Activated naive CD8-positive, alpha-beta T cell (primary cell): ENCODE data around the gene SEC11A.
"Not testable (repeated sequence)": the region's sequence is repeated elsewhere in the genome, so short reads cannot be mapped to it uniquely, and the experiment has no call there.

Source experiments
- H3K27ac Mint-ChIP-seq: one replicate; pipeline ENCODE4 v1.8.0; 2021; ENCODE audit warnings: mixed read lengths
- H3K27me3 Mint-ChIP-seq: one replicate; pipeline ENCODE4 v1.8.0; 2021; ENCODE audit warnings: mixed read lengths
- H3K36me3 Mint-ChIP-seq: one replicate; pipeline ENCODE4 v1.8.0; 2021; ENCODE audit warnings: mixed read lengths
- H3K4me1 Mint-ChIP-seq: one replicate; pipeline ENCODE4 v1.8.0; 2021; ENCODE audit warnings: low read depth, mixed read lengths
- H3K4me3 Mint-ChIP-seq: one replicate; pipeline ENCODE4 v1.8.0; 2021; ENCODE audit warnings: mild to moderate bottlenecking, mixed read lengths
- H3K9me3 Mint-ChIP-seq: one replicate; pipeline ENCODE4 v1.8.0; 2021; ENCODE audit warnings: low read depth, mixed read lengths

The SEC11A gene

DNA sequence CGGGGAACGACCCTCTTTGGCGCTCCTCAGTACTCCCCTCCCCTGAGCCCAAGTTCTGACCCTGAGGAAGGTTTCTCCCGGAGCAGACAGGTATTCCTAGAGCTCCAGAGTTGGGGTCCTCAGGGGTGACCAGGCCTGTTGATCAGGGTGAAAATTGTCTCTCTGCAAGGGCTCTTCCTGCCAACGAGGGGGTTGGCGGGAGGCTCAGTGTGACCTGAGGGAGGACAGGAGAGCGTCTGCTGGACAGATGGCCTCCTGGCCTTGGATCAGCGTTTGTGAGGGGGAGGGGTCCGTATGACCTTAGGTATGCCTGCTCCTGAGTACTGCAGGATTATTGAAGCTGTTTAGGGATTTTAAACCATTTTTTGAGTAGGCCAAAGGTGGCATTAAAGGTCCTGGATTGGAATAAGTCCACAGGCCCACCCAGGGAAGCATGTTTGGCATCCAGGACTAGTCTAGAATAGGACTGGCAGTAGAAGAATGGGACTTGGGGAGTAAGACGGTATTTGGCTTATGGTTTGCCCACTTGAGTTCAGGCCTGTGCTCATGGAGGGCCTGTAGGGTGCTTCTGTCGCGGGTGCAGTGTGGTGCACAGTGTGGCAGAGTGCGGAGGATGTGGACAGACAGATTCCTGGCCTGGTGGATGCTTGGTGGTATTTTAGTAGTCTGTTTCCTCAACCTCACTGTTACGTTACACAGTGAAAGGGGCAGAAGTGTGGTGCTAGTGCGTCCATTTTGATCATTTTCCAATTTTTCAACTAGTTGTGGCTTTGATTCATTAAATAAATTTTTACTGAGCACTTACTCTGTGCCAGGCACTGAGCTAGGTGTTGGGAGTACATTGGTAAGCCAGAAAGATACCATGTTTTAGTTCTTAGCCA lies 33.4 kb upstream of the SEC11A start:
- Mint-ChIP-seq H3K4me3 (peak overlapping the region; percentile 98), H3K27ac (peak overlapping the region; percentile 97), H3K36me3 (peaks cover 5% of the 10 kb centered on the region), H3K4me1 (peaks cover 69% of the 10 kb centered on the region), H3K9me3 (no peaks in the 10 kb centered on the region), H3K27me3 (no peaks in the 10 kb centered on the region)

DNA sequence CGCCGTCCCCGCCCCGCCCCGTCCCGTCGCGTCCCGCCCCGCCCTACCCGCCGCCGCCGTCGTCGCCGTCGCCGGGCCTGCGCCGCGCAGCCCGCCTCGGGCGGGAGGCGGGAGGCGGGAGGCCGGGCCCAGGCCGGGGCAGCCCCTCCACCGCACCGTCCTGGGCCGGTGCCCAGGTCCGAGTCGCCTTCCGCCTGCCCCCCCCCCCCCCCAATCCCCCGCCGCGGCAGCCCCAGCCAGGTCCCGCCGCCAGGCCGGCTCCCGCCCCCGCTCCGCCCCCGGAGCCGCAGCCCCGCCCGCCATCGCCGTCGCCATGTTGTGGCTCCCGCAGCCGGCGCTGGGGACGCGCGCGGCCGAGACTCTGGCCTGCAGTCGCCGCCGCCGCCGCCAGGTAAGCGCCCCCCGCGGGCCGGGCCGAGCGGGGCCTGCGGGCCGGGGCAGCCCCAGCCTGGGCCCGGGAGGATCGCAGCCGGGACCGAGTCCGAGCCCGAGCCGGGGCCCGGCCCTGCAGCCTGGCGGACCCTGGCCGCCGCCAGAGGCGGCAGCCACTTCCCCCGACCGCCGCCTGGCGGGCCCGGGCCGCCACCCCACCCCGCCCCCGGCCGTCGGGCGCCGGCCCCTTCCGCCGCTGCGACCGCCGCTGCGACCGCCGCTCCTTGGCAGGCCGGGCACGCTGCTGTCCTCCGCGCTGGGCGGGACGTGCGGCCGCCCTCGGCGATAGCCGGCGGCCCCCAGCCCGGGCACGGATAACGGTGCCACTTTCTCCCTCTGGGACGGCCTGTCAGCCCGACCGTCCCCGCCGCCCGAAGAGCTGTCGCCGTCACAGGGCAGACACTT lies 32.6 kb upstream of the SEC11A start, which contains the start of gene ZNF592:
Gene ZNF592 (plus strand): TSS at position 319 of the 837 bp plus-strand sequence. CDS start 34,084 bp downstream, outside the sequence.
- H3K36me3 Mint-ChIP-seq, result peaks cover 5% of the 10 kb centered on the region
- H3K4me3 Mint-ChIP-seq, result peak within 1 kb of the TSS; percentile 98
- peak within 1 kb of the TSS; percentile 98 for H3K27ac Mint-ChIP-seq
- peaks cover 66% of the 10 kb centered on the region for H3K4me1 Mint-ChIP-seq
- no peaks in the 10 kb centered on the region for H3K9me3 Mint-ChIP-seq
- no peaks in the 10 kb centered on the region for H3K27me3 Mint-ChIP-seq

DNA sequence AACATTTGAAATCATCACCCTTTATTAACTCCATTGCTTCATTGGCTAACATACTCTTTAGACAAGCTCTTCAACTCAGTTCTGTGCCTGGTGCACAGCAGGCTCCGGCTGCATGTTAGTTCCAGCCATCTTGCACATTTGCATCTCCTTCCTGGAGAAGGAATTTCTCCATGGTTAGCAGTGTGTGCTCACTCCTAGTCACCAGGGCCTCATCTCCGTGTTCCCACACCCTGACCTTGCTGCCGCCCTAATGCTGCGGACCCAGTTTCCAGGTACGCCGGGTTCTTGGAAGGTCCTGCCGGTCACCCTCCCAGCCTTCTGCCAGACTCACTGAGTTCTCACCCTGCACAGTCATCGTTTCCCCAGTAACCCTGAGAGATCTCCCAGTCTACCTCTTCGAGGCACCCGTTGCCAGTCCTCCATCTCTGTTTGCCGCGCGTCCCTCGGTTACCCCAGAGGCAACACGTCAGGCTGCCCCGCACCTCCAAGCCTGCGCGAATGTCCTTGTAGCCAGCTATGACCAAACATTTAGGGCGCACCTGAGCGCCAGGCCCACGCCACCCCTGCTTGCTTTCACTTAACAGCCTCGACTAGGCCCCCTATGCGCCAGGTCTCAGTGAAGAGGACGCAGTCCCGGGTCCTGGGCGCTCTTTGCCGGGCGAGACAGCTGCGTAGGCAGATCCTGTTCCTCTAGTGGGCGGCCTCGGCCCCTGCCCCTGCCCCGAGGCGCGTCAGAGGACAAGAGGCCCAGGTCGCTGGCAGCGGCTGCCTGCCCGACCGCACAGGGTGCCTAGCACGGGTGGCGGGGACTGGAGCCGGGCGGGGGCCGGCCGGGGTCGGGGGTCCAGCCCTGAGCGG lies 31.7 kb upstream of the SEC11A start:
- Mint-ChIP-seq H3K36me3 (peaks cover 5% of the 10 kb centered on the region), H3K4me1 (peaks cover 67% of the 10 kb centered on the region), H3K9me3 (no peaks in the 10 kb centered on the region), H3K27me3 (no peaks in the 10 kb centered on the region), H3K4me3 (peak overlapping the region; percentile 92), H3K27ac (peak overlapping the region; percentile 98)

DNA sequence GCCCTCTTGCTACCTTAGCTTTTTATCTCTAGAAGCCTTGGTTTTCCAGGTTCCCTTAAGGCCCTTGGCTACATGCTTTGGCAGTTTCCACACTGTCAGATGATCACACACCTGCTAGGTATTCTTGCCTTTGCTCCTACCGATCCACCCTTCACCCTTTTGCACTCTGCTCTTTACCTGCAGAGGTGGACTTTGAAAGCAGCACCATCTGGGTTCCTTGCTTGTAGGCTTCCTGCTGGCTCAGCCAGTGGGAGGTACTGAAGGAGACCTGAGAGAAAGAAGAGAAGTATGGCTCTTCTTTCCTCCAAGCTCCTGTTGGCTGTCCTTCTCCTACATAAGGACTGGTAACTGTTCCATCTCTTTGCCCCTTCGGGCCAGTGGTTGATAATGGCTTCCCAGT lies 25.2 kb upstream of the SEC11A start:
- no peaks in the 10 kb centered on the region for H3K27me3 Mint-ChIP-seq
- H3K4me3 Mint-ChIP-seq, result no peak overlapping the region
- peak overlapping the region; percentile 10 for H3K27ac Mint-ChIP-seq
- peaks cover 53% of the 10 kb centered on the region for H3K4me1 Mint-ChIP-seq
- H3K9me3 Mint-ChIP-seq, result no peaks in the 10 kb centered on the region
- no peaks in the 10 kb centered on the region for H3K36me3 Mint-ChIP-seq

DNA sequence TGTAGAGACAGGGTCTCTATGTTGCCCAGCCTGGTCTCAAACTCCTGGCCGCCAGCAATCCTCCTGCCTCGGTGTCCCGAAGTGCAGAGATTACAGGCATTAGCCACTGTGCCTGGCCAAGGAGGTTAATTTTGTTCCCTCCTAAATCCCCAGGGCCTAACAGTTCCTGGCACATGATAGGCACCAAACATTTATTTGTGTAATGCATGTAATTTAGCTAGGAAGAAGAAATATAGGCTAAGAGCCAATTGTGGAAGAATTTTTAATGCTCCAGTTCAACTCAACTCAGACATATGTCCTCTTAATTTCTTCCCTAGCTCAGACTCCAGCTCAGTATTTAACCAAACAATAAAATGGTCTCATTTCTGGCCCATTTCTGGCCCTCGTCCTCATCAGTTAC lies 24.8 kb upstream of the SEC11A start:
- Mint-ChIP-seq H3K36me3 (no peaks in the 10 kb centered on the region), H3K27me3 (no peaks in the 10 kb centered on the region), H3K4me3 (no peak overlapping the region), H3K27ac (peak overlapping the region; percentile 10), H3K4me1 (peaks cover 54% of the 10 kb centered on the region), H3K9me3 (no peaks in the 10 kb centered on the region)

DNA sequence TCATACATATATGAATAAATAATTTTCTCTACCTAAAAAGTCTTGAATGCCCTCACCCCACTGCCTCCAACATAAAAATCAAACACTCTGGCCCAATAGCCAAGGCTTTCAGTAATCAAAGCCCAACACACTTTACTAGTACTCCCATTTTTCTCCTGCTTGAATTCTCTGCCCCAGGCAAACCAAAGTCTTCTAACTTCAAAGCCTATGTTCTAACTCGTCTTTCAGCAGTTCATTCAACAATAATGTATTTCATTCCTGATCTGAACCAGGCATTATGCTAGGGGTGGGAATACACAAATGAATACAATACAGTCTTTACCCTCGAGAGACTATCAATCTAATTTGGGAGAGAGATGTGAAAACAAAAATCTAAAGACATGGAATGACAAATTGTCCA lies 21.1 kb upstream of the SEC11A start:
- H3K4me3 Mint-ChIP-seq, result peak overlapping the region; percentile 17
- peaks cover 57% of the 10 kb centered on the region for H3K4me1 Mint-ChIP-seq
- H3K27me3 Mint-ChIP-seq, result no peaks in the 10 kb centered on the region
- no peaks in the 10 kb centered on the region for H3K9me3 Mint-ChIP-seq
- no peaks in the 10 kb centered on the region for H3K36me3 Mint-ChIP-seq
- H3K27ac Mint-ChIP-seq, result peak overlapping the region; percentile 78

DNA sequence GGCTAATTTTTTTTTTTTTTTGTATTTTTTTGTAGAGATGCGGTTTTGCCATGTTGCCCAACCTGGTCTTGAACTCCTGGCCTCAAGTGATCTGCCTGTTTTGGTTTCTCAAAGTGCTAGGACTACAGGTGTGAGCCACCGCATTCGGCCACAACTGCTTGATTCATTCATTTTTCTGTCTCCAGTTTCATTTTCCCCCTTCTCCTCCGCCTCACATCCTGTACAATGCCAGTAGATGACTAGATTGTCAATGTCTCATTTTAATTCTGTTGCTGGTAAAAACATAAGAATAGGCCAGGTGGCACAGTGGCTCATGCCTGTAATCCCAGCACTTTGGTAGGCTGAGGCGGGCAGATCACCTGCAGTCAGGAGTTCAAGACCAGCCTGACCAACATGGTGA lies 20.4 kb upstream of the SEC11A start:
- Mint-ChIP-seq H3K27me3 (no peaks in the 10 kb centered on the region), H3K4me3 (peak overlapping the region; percentile 33), H3K36me3 (no peaks in the 10 kb centered on the region), H3K27ac (peak overlapping the region; percentile 95), H3K4me1 (peaks cover 57% of the 10 kb centered on the region), H3K9me3 (no peaks in the 10 kb centered on the region)

DNA sequence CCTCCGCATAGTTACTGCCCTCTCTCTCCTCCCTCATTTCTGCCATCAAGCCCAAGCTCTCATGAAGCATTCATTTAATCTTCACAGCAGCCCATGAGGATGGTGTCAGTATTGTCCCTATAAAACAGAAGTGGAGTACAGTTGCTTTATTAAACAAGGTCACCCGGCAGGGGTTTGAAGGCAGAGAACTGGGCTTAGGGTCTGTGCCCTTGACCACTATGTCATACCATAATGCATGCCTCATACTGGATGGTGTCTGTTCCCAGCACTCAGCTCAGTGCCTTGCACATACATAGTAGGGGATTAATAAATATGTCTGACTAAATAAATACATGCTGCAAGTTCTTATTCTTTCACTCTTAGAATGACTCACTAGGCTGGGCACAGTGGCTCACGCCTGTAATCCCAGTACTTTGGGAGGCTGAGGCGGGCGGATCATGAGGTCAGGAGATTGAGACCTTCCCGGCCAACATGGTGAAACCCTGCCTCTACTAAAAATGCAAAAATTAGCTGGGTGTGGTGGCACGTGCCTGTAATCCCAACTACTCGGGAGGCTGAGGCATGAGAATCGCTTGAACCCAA lies 19.6 kb upstream of the SEC11A start:
- Mint-ChIP-seq H3K4me1 (peaks cover 56% of the 10 kb centered on the region), H3K4me3 (peak overlapping the region; percentile 89), H3K27ac (peak overlapping the region; percentile 95)
- H3K36me3 Mint-ChIP-seq, H3K27me3 Mint-ChIP-seq, H3K9me3 Mint-ChIP-seq: not testable (repeated sequence)

DNA sequence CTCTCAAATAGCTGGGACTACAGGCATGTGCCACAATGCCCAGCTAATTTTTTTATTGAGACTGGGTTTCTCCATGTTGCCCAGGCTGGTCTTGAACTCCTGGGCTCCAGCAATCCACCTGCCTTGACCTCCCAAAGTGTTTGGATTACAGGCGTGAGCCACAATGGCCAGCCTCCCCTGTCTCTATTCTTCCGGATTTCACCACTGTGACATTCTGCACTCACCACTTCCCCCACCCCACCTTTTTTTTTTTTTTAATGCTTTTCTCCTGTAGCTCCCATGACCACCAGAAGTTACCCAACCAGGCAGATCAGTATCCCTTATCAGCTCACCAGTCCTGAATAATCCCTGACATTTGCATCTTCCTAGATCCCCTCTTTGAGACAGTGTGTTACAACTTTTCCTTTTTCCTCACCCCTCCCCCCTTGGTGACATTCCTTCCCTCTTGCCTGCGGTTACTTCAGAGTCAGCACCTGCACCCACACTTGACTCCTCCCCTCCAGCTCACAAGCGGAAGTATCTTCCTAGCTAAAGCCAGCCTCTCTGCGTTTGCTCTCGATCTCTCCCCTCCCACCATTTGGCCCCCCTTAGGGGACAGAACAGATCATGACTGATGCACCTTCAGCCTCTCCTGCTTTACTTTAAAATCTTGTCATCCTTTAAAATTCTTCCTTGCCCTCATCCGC lies 19.0 kb upstream of the SEC11A start:
- peaks cover 56% of the 10 kb centered on the region for H3K4me1 Mint-ChIP-seq
- no peaks in the 10 kb centered on the region for H3K27me3 Mint-ChIP-seq
- H3K9me3 Mint-ChIP-seq, result no peaks in the 10 kb centered on the region
- peak overlapping the region; percentile 95 for H3K27ac Mint-ChIP-seq
- H3K4me3 Mint-ChIP-seq, result peak overlapping the region; percentile 89
- H3K36me3 Mint-ChIP-seq, result no peaks in the 10 kb centered on the region

DNA sequence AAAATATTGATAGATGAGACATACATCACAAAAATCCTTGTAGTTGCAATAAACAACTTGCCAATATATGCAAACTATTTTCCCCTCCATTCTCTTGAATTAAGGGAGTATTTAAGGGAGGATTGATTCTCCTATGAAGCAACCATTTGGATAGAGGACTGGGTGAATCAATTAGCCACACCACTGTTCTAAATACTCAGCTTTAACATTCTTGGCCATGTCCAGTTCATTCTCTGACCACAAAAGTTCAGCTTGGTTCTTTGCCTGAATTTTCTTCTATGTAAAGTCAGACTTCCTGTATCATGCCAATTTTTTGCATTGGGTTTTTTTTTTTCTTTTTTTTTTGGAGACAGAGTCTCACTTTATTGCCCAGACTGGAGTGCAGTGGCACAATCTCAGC lies 15.8 kb upstream of the SEC11A start:
- H3K27ac Mint-ChIP-seq, result peak overlapping the region; percentile 50

DNA sequence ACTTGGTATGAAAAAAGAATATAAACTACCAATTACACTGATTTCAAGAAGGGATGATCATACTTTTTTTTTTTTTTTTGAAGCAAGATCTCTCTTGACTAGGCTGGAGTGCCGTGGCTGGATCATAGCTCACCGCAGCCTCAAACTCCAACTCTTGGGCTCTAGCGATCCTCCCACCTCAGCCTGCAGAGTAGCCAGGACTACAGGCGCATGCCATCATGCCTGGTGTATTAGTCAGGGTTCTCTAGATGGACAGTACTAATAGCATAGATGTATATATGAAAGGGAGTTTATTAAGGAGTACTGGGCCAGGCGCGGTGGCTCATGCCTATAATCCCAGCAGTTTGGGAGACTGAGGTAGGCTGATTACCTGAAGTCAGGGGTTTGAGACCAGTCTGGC lies 11.5 kb upstream of the SEC11A start:
- Mint-ChIP-seq H3K4me1 (peaks cover 34% of the 10 kb centered on the region), H3K4me3 (no peak overlapping the region), H3K27ac (no peak overlapping the region), H3K9me3 (no peaks in the 10 kb centered on the region), H3K36me3 (no peaks in the 10 kb centered on the region), H3K27me3 (no peaks in the 10 kb centered on the region)

More for the DNA sequence above, 15.8 kb upstream of the SEC11A start:
- no peak overlapping the region for H3K4me3 Mint-ChIP-seq
- H3K4me1 Mint-ChIP-seq, result peaks cover 49% of the 10 kb centered on the region
- no peaks in the 10 kb centered on the region for H3K27me3 Mint-ChIP-seq
- no peaks in the 10 kb centered on the region for H3K36me3 Mint-ChIP-seq
- H3K9me3 Mint-ChIP-seq, result no peaks in the 10 kb centered on the region

DNA sequence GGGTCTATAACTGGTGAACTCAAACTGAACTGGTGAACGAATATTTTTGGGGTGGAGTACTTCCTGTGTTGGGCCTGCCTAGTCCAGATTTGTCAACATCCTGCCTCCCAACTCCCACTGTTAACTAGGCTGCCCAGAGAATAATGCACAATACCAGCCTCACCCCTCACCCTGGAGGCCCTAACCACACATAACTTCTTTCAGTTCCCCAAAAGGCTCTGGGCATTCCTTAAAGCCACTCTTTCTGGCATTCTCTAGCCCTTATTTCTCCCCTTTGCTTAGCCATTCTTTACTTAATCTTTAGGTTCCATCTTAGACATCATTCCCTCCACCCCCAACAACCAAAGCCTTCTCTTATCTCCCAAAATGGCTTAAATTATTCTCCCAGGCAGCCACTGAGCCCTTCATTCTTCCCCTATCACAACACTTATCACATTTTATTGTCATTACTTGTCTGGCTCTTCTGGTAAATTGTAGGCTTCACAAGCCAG lies 9.1 kb upstream of the SEC11A start:
- H3K4me1 Mint-ChIP-seq, result peaks cover 43% of the 10 kb centered on the region
- peak overlapping the region; percentile 24 for H3K4me3 Mint-ChIP-seq

DNA sequence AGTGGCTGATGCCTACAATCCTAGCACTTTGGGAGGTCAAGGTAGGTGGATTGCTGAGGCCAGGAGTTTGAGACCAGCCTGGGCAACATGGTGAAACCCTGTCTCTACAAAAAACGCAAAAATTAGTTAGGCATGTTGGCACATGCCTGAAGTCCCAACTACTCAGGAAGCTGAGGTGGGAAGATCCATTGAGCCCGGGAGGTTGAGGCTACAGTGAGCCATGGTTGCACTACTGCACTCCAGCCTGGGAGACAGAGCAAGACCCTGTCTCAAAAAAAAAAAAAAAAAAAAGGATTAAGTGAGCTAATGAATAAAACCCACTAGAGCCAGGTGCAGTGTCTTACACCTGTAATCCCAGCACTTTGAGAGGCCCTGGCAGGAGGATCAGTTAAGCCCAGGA lies 6.7 kb upstream of the SEC11A start:
- no peaks in the 10 kb centered on the region for H3K36me3 Mint-ChIP-seq
- peaks cover 47% of the 10 kb centered on the region for H3K4me1 Mint-ChIP-seq
- no peak overlapping the region for H3K4me3 Mint-ChIP-seq
- no peaks in the 10 kb centered on the region for H3K27me3 Mint-ChIP-seq
- no peaks in the 10 kb centered on the region for H3K9me3 Mint-ChIP-seq
- no peak overlapping the region for H3K27ac Mint-ChIP-seq

More for the DNA sequence above, 9.1 kb upstream of the SEC11A start:
- no peaks in the 10 kb centered on the region for H3K9me3 Mint-ChIP-seq
- H3K27me3 Mint-ChIP-seq, result no peaks in the 10 kb centered on the region
- H3K36me3 Mint-ChIP-seq, result no peaks in the 10 kb centered on the region
- H3K27ac Mint-ChIP-seq, result peak overlapping the region; percentile 86
